ENCODE results near the gene TBX18. TPM values are rescaled to one million over a fixed set of nuclear protein-coding genes. Genes with fewer than 3 reads are reported as not detected.

TBX18 gene
- total RNA-seq, 2 experiments from 2014 or later = not detected

DNA sequence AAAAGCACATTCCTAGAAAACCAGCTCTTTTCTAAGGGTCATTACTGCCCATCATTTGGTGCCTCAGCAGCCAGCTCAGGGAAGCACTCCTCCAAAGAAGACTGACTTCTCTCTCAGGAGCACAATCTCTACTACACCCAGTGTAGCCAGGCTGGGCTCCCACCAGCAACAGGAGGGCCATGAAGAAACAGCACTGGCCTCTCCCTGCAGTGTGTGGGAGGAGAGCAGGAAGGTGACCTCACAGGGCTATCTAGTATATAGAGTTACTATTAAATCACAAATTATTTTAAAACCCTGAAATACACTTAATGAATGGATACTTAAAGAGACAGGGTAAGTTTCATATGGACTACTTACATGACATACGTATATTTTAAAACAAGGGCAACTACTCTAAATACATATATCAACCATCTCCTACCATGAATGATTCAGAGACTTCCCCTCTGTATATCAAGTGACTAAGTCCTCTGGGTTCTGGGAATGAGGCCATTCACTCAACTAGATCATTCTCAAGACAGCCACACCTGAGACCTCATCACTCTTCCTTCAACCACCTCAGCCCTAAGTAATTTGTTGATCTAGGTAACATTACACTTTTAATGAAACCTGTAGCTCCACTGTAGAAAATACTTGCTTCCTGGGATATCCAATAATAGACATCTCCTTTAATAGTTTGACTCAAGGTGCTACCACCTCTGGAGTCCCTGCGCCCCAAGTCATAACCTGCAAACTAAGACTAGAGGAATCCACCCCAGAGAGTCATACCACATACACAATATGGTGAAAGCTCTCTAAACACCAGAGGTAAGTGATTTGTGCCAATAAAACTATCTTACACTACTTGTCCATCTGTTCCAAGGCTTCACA, 25.2 kb downstream of the TBX18 start:
- Histone ChIP-seq H2AFZ (ENCODE audit: low read length) (no peak overlapping the region), H3K9me2 (ENCODE audit: insufficient read depth, low read length) (no peaks in the 10 kb centered on the region), H3K4me3 (ENCODE audit: low read depth, low read length, poor library complexity, severe bottlenecking) (no peak overlapping the region), H3K9me3 (ENCODE audit: low read length) (no peaks in the 10 kb centered on the region), H3K79me2 (ENCODE audit: insufficient read depth, low read depth, low read length) (no peaks in the 10 kb centered on the region), H4K20me1 (ENCODE audit: insufficient read depth, low read length) (no peaks in the 10 kb centered on the region), H3K27ac (ENCODE audit: low read depth, low read length, poor library complexity, severe bottlenecking) (no peak overlapping the region), H3K4me2 (ENCODE audit: low read length) (no peak overlapping the region), H3K4me1 (ENCODE audit: insufficient read depth, low read length, poor library complexity, severe bottlenecking) (no peaks in the 10 kb centered on the region), H3K36me3 (ENCODE audit: insufficient read depth, low read length) (no peaks in the 10 kb centered on the region)
- intact Hi-C loops (cut with micrococcal nuclease; ENCODE audit: unreplicated experiment) = no loop called here
- no TSS peak for BruUV-seq (replicated peaks)
- DNase-seq (ENCODE audit: low spot score) = no peak
- TF ChIP-seq CTCF (conservative IDR thresholded peaks at IDR 0.05; ENCODE audit: low read length) (no peak), EZH2phosphoT487 (IDR thresholded peaks at IDR 0.05; ENCODE audit: borderline replicate concordance, low read depth, low read length) (no peak)
- ChIA-PET POLR2A (interaction anchor here (0.6 kb wide), 1 partner anchor 700 kb away, joined by 3 read pairs; no protein-coding TSS in a partner anchor), CTCF (ENCODE audit: unreplicated experiment) (no interaction called here)

- no peak overlapping the region for H3K4me3 ChIP-seq (ENCODE audit: low read depth, low read length, poor library complexity, severe bottlenecking)
- CTCF ChIA-PET (ENCODE audit: unreplicated experiment) = no interaction called here
- no peaks in the 10 kb centered on the region for H3K36me3 ChIP-seq (ENCODE audit: insufficient read depth, low read length)
- H2AFZ ChIP-seq (ENCODE audit: low read length) = no peak overlapping the region
- no peaks in the 10 kb centered on the region for H3K9me3 ChIP-seq (ENCODE audit: low read length)
- POLR2A ChIA-PET = interaction anchor here (0.7 to 1.1 kb wide), 2 partner anchors 13 to 14 kb away, joined by 3 read pairs; no protein-coding TSS in a partner anchor
- no peak for DNase-seq (ENCODE audit: low spot score)
- BruUV-seq (replicated peaks) = no TSS peak
- no peak for TF ChIP-seq CTCF (conservative IDR thresholded peaks at IDR 0.05; ENCODE audit: low read length)
- no peak for TF ChIP-seq EZH2phosphoT487 (IDR thresholded peaks at IDR 0.05; ENCODE audit: borderline replicate concordance, low read depth, low read length)
- H3K4me1 ChIP-seq (ENCODE audit: insufficient read depth, low read length, poor library complexity, severe bottlenecking) = no peaks in the 10 kb centered on the region
- no peak overlapping the region for H3K27ac ChIP-seq (ENCODE audit: low read depth, low read length, poor library complexity, severe bottlenecking)
- no peaks in the 10 kb centered on the region for H3K9me2 ChIP-seq (ENCODE audit: insufficient read depth, low read length)
- no peaks in the 10 kb centered on the region for H4K20me1 ChIP-seq (ENCODE audit: insufficient read depth, low read length)
- H3K79me2 ChIP-seq (ENCODE audit: insufficient read depth, low read depth, low read length) = no peaks in the 10 kb centered on the region
- no peak overlapping the region for H3K4me2 ChIP-seq (ENCODE audit: low read length)
- intact Hi-C loops (cut with micrococcal nuclease; ENCODE audit: unreplicated experiment) = no loop called here
These were observed 30.5 kb downstream of the TBX18 start for GRCh38 chr6:84733889-84734288.

- intact Hi-C loops (cut with micrococcal nuclease; ENCODE audit: unreplicated experiment) = no loop called here
- Histone ChIP-seq H3K4me2 (ENCODE audit: low read length) (no peak overlapping the region), H2AFZ (ENCODE audit: low read length) (no peak overlapping the region), H4K20me1 (ENCODE audit: insufficient read depth, low read length) (no peaks in the 10 kb centered on the region), H3K9me2 (ENCODE audit: insufficient read depth, low read length) (no peaks in the 10 kb centered on the region), H3K36me3 (ENCODE audit: insufficient read depth, low read length) (no peaks in the 10 kb centered on the region), H3K27ac (ENCODE audit: low read depth, low read length, poor library complexity, severe bottlenecking) (no peak overlapping the region), H3K4me1 (ENCODE audit: insufficient read depth, low read length, poor library complexity, severe bottlenecking) (no peaks in the 10 kb centered on the region), H3K4me3 (ENCODE audit: low read depth, low read length, poor library complexity, severe bottlenecking) (no peak overlapping the region), H3K9me3 (ENCODE audit: low read length) (no peaks in the 10 kb centered on the region), H3K79me2 (ENCODE audit: insufficient read depth, low read depth, low read length) (no peaks in the 10 kb centered on the region)
- ChIA-PET CTCF (ENCODE audit: unreplicated experiment) (no interaction called here), POLR2A (no interaction called here)
- DNase-seq (ENCODE audit: low spot score) = no peak
- TF ChIP-seq CTCF (conservative IDR thresholded peaks at IDR 0.05; ENCODE audit: low read length) (no peak), EZH2phosphoT487 (IDR thresholded peaks at IDR 0.05; ENCODE audit: borderline replicate concordance, low read depth, low read length) (no peak)
- BruUV-seq (replicated peaks) = no TSS peak
These were observed 32.5 kb downstream of the TBX18 start for GRCh38 chr6:84731901-84732300.
